ENCODE data around the gene KDELR3. TPM values are rescaled to one million over a fixed set of nuclear protein-coding genes. Genes with fewer than 3 reads are reported as not detected.

The KDELR3 gene
- total and polyA plus RNA-seq, 2 experiments from 2014 or later = 5.6 to 5.7 TPM

DNA sequence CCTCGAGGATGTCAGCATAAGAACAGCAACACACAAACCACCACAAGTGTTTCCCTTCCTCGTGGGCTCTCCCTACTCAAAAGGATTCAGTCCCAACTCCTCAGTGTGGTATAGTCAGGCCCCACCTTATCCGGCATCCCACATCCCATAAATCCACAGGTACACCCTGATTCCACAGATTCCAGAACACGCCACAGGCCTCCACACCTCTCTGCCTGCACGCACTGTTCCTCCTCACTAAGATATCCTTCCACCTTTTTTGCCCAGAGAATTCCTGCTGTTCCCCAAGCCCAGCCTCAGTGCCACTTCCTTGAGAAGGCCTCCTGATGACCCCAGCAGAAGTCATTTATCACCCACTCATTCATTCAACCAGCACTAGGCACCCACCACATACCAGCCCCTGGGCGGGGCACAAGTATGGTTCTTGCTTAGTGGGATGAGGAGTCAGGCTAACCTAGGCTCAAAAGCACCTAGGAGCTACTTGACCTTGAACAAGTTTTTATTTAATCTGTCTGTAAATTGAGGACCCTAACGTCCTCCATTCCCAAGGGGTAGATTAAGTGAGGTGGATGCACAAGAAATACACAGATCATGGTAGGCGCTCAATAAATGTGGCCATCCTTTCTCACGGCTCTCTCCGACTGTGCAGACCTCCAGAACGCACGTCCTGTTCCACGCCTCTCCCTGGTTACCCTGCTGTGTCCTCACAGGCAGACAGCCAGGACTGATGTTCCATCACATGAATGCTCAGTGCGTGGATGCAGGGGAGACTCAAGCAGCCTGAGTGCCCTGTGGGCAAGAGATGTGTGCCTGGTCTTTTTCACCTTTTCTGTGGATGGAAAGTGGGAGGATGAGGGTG is 10.8 kb upstream of the KDELR3 start:
- Histone ChIP-seq H3F3A (replicated peaks; ENCODE audit: low read depth) (peaks cover 20% of the 10 kb centered on the region; the same call in 1 of the 2 replicates), H3K27me3 (ENCODE audit: insufficient read depth) (peaks cover 86% of the 10 kb centered on the region), H3K27ac (ENCODE audit: low read depth) (no peak overlapping the region), H2AFZ (no peak overlapping the region), H3K79me2 (replicated peaks; ENCODE audit: insufficient read depth) (no peaks in the 10 kb centered on the region), H4K20me1 (replicated peaks; ENCODE audit: insufficient read depth) (no peaks in the 10 kb centered on the region; the same call in 1 of the 2 replicates), H3K36me3 (ENCODE audit: insufficient read depth) (no peaks in the 10 kb centered on the region), H3K4me1 (ENCODE audit: insufficient read depth) (peaks cover 3% of the 10 kb centered on the region; the same call in 1 of the 2 replicates), H3K4me3 (no peak overlapping the region), H3K4me2 (no peak overlapping the region), H3K9me2 (ENCODE audit: insufficient read depth) (no peaks in the 10 kb centered on the region)
- DNase-seq (ENCODE audit: low spot score) (no peak), ATAC-seq (no peak)
- peaks cover 21% of the 10 kb centered on the region for H3K4me1 Mint-ChIP-seq
- TF ChIP-seq, protein P1, sequence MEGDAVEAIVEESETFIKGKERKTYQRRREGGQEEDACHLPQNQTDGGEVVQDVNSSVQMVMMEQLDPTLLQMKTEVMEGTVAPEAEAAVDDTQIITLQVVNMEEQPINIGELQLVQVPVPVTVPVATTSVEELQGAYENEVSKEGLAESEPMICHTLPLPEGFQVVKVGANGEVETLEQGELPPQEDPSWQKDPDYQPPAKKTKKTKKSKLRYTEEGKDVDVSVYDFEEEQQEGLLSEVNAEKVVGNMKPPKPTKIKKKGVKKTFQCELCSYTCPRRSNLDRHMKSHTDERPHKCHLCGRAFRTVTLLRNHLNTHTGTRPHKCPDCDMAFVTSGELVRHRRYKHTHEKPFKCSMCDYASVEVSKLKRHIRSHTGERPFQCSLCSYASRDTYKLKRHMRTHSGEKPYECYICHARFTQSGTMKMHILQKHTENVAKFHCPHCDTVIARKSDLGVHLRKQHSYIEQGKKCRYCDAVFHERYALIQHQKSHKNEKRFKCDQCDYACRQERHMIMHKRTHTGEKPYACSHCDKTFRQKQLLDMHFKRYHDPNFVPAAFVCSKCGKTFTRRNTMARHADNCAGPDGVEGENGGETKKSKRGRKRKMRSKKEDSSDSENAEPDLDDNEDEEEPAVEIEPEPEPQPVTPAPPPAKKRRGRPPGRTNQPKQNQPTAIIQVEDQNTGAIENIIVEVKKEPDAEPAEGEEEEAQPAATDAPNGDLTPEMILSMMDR (conservative IDR thresholded peaks at IDR 0.05; ENCODE audit: low read depth in 2 of 2) = no peak
- TF ChIP-seq, protein P2, sequence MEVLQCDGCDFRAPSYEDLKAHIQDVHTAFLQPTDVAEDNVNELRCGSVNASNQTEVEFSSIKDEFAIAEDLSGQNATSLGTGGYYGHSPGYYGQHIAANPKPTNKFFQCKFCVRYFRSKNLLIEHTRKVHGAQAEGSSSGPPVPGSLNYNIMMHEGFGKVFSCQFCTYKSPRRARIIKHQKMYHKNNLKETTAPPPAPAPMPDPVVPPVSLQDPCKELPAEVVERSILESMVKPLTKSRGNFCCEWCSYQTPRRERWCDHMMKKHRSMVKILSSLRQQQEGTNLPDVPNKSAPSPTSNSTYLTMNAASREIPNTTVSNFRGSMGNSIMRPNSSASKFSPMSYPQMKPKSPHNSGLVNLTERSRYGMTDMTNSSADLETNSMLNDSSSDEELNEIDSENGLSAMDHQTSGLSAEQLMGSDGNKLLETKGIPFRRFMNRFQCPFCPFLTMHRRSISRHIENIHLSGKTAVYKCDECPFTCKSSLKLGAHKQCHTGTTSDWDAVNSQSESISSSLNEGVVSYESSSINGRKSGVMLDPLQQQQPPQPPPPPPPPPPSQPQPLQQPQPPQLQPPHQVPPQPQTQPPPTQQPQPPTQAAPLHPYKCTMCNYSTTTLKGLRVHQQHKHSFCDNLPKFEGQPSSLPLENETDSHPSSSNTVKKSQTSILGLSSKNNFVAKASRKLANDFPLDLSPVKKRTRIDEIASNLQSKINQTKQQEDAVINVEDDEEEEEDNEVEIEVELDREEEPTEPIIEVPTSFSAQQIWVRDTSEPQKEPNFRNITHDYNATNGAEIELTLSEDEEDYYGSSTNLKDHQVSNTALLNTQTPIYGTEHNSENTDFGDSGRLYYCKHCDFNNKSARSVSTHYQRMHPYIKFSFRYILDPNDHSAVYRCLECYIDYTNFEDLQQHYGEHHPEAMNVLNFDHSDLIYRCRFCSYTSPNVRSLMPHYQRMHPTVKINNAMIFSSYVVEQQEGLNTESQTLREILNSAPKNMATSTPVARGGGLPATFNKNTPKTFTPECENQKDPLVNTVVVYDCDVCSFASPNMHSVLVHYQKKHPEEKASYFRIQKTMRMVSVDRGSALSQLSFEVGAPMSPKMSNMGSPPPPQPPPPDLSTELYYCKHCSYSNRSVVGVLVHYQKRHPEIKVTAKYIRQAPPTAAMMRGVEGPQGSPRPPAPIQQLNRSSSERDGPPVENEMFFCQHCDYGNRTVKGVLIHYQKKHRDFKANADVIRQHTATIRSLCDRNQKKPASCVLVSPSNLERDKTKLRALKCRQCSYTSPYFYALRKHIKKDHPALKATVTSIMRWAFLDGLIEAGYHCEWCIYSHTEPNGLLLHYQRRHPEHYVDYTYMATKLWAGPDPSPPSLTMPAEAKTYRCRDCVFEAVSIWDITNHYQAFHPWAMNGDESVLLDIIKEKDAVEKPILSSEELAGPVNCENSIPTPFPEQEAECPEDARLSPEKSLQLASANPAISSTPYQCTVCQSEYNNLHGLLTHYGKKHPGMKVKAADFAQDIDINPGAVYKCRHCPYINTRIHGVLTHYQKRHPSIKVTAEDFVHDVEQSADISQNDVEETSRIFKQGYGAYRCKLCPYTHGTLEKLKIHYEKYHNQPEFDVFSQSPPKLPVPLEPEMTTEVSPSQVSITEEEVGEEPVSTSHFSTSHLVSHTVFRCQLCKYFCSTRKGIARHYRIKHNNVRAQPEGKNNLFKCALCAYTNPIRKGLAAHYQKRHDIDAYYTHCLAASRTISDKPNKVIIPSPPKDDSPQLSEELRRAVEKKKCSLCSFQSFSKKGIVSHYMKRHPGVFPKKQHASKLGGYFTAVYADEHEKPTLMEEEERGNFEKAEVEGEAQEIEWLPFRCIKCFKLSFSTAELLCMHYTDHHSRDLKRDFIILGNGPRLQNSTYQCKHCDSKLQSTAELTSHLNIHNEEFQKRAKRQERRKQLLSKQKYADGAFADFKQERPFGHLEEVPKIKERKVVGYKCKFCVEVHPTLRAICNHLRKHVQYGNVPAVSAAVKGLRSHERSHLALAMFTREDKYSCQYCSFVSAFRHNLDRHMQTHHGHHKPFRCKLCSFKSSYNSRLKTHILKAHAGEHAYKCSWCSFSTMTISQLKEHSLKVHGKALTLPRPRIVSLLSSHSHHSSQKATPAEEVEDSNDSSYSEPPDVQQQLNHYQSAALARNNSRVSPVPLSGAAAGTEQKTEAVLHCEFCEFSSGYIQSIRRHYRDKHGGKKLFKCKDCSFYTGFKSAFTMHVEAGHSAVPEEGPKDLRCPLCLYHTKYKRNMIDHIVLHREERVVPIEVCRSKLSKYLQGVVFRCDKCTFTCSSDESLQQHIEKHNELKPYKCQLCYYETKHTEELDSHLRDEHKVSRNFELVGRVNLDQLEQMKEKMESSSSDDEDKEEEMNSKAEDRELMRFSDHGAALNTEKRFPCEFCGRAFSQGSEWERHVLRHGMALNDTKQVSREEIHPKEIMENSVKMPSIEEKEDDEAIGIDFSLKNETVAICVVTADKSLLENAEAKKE (CRISPR knock-in tag; IDR thresholded peaks at IDR 0.05) = no peak
- TF ChIP-seq ZNF331 (CRISPR knock-in tag; IDR thresholded peaks at IDR 0.05; ENCODE audit: low read depth) (no peak), CREB1 (CRISPR knock-in tag; IDR thresholded peaks at IDR 0.05; ENCODE audit: low read depth) (no peak), STAT1 (IDR thresholded peaks at IDR 0.05; ENCODE audit: unreplicated experiment) (no peak), JUNB (IDR thresholded peaks at IDR 0.05; ENCODE audit: unreplicated experiment) (no peak), NANOG (IDR thresholded peaks at IDR 0.05; ENCODE audit: borderline replicate concordance) (no peak), EZH2phosphoT487 (IDR thresholded peaks at IDR 0.05; ENCODE audit: unreplicated experiment) (no peak), POLR2AphosphoS5 (IDR thresholded peaks at IDR 0.05; ENCODE audit: low read depth) (no peak), EZH2 (IDR thresholded peaks at IDR 0.05; ENCODE audit: low read depth, unreplicated experiment) (no peak)
- TF ChIP-seq, protein P3, sequence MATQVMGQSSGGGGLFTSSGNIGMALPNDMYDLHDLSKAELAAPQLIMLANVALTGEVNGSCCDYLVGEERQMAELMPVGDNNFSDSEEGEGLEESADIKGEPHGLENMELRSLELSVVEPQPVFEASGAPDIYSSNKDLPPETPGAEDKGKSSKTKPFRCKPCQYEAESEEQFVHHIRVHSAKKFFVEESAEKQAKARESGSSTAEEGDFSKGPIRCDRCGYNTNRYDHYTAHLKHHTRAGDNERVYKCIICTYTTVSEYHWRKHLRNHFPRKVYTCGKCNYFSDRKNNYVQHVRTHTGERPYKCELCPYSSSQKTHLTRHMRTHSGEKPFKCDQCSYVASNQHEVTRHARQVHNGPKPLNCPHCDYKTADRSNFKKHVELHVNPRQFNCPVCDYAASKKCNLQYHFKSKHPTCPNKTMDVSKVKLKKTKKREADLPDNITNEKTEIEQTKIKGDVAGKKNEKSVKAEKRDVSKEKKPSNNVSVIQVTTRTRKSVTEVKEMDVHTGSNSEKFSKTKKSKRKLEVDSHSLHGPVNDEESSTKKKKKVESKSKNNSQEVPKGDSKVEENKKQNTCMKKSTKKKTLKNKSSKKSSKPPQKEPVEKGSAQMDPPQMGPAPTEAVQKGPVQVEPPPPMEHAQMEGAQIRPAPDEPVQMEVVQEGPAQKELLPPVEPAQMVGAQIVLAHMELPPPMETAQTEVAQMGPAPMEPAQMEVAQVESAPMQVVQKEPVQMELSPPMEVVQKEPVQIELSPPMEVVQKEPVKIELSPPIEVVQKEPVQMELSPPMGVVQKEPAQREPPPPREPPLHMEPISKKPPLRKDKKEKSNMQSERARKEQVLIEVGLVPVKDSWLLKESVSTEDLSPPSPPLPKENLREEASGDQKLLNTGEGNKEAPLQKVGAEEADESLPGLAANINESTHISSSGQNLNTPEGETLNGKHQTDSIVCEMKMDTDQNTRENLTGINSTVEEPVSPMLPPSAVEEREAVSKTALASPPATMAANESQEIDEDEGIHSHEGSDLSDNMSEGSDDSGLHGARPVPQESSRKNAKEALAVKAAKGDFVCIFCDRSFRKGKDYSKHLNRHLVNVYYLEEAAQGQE (IDR thresholded peaks at IDR 0.05; ENCODE audit: unreplicated experiment) = no peak
- TF ChIP-seq, protein P4, sequence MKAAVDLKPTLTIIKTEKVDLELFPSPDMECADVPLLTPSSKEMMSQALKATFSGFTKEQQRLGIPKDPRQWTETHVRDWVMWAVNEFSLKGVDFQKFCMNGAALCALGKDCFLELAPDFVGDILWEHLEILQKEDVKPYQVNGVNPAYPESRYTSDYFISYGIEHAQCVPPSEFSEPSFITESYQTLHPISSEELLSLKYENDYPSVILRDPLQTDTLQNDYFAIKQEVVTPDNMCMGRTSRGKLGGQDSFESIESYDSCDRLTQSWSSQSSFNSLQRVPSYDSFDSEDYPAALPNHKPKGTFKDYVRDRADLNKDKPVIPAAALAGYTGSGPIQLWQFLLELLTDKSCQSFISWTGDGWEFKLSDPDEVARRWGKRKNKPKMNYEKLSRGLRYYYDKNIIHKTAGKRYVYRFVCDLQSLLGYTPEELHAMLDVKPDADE (IDR thresholded peaks at IDR 0.05) = no peak
- no peaks in the 10 kb centered on the region; the same call in 2 of the 3 replicates for H3K36me3 Mint-ChIP-seq (ENCODE audit: low read depth)
- peaks cover 55% of the 10 kb centered on the region for H3K27me3 Mint-ChIP-seq (ENCODE audit: insufficient read depth, low read depth, poor library complexity)
- H3K9me3 Mint-ChIP-seq = peaks cover 4% of the 10 kb centered on the region; the same call in 1 of the 3 replicates
- no peak overlapping the region for H3K27ac Mint-ChIP-seq
- H3K4me3 Mint-ChIP-seq = peak overlapping the region; percentile 60
